HUES64 (cell line): Measurements from ENCODE around the gene PCBP3.

Source experiments
- H3K27ac ChIP-seq: 2 replicates; pipeline ENCODE4 v1.7.0; 2013; ENCODE audit warnings: low read depth, low read length, inconsistent platforms
- H3K27me3 ChIP-seq: 2 replicates; pipeline ENCODE4 v1.6.1; 2013; ENCODE audit warnings: mild to moderate bottlenecking, low read length; ENCODE audit not compliant: insufficient read depth
- H3K36me3 ChIP-seq: 2 replicates; pipeline ENCODE4 v1.6.1; 2013; ENCODE audit warnings: mild to moderate bottlenecking, low read length; ENCODE audit not compliant: insufficient read depth
- H3K4me1 ChIP-seq: 2 replicates; pipeline ENCODE4 v1.6.1; 2013; ENCODE audit warnings: mild to moderate bottlenecking, low read length, moderate library complexity; ENCODE audit not compliant: insufficient read depth
- H3K4me3 ChIP-seq: 2 replicates; pipeline ENCODE4 v1.5.1; 2013; ENCODE audit warnings: mild to moderate bottlenecking, low read length, moderate library complexity
- H3K9ac ChIP-seq: 2 replicates; pipeline ENCODE4 v1.6.1; 2013; ENCODE audit warnings: mild to moderate bottlenecking, low read depth, low read length
- H3K9me3 ChIP-seq: 2 replicates; pipeline ENCODE4 v1.6.1; 2013; ENCODE audit warnings: low read depth, low read length; ENCODE audit not compliant: insufficient read depth
- WGBS: fragments of 150-250, 120-280 bp; methylation state at CpG from one replicate; pipeline ENCODE4 v1.1.7; 2013; ENCODE audit warnings: missing lambda C conversion rate; 5-methylcytosine and 5-hydroxymethylcytosine counted together

PCBP3 gene

GRCh38 chr21:45819478-45820170, 176.1 kb downstream of the PCBP3 start:
- Histone ChIP-seq H3K4me3 (no peak overlapping the region), H3K4me1 (no peaks in the 10 kb centered on the region), H3K27ac (no peak overlapping the region), H3K9me3 (no peaks in the 10 kb centered on the region), H3K36me3 (no peaks in the 10 kb centered on the region), H3K9ac (no peak overlapping the region), H3K27me3 (no peaks in the 10 kb centered on the region)
- WGBS = 94% methylated on average over 18 of the region's 18 CpGs

- H3K27ac ChIP-seq = no peak overlapping the region
- 55% methylated on average over 31 of the region's 31 CpGs for WGBS
- H3K9ac ChIP-seq = no peak overlapping the region
Observed at GRCh38 chr21:45820171-45821091, 176.9 kb downstream of the PCBP3 start.

GRCh38 chr21:45821315-45821962, 177.9 kb downstream of the PCBP3 start:
- no peaks in the 10 kb centered on the region for H3K4me1 ChIP-seq
- H3K4me3 ChIP-seq = no peak overlapping the region
- no peaks in the 10 kb centered on the region for H3K36me3 ChIP-seq
- H3K9me3 ChIP-seq = no peaks in the 10 kb centered on the region
- no peak overlapping the region for H3K9ac ChIP-seq
- no peaks in the 10 kb centered on the region for H3K27me3 ChIP-seq
- H3K27ac ChIP-seq = no peak overlapping the region
- 89% methylated on average over 16 of the region's 16 CpGs for WGBS

More at GRCh38 chr21:45820171-45821091, 176.9 kb downstream of the PCBP3 start:
- Histone ChIP-seq H3K4me1 (no peaks in the 10 kb centered on the region), H3K9me3 (no peaks in the 10 kb centered on the region), H3K36me3 (no peaks in the 10 kb centered on the region), H3K27me3 (no peaks in the 10 kb centered on the region), H3K4me3 (no peak overlapping the region)

- no peaks in the 10 kb centered on the region for H3K36me3 ChIP-seq
- H3K27me3 ChIP-seq = no peaks in the 10 kb centered on the region
- H3K9me3 ChIP-seq = no peaks in the 10 kb centered on the region
- 93% methylated on average over 9 of the region's 9 CpGs for WGBS
- no peak overlapping the region for H3K27ac ChIP-seq
- H3K9ac ChIP-seq = no peak overlapping the region
- no peaks in the 10 kb centered on the region for H3K4me1 ChIP-seq
- no peak overlapping the region for H3K4me3 ChIP-seq
Observed at GRCh38 chr21:45821998-45822397, 178.5 kb downstream of the PCBP3 start.

GRCh38 chr21:45822429-45823099, 179.0 kb downstream of the PCBP3 start:
- H3K27ac ChIP-seq = no peak overlapping the region

GRCh38 chr21:45823100-45823681, 179.7 kb downstream of the PCBP3 start:
- Histone ChIP-seq H3K9me3 (no peaks in the 10 kb centered on the region), H3K27ac (no peak overlapping the region), H3K9ac (no peak overlapping the region), H3K4me1 (no peaks in the 10 kb centered on the region), H3K4me3 (no peak overlapping the region), H3K36me3 (no peaks in the 10 kb centered on the region), H3K27me3 (no peaks in the 10 kb centered on the region)
- 94% methylated on average over 16 of the region's 16 CpGs for WGBS

More at GRCh38 chr21:45822429-45823099, 179.0 kb downstream of the PCBP3 start:
- H3K4me3 ChIP-seq = no peak overlapping the region
- no peaks in the 10 kb centered on the region for H3K4me1 ChIP-seq
- no peaks in the 10 kb centered on the region for H3K9me3 ChIP-seq
- H3K9ac ChIP-seq = no peak overlapping the region
- H3K36me3 ChIP-seq = no peaks in the 10 kb centered on the region
- WGBS = 85% methylated on average over 8 of the region's 9 CpGs
- H3K27me3 ChIP-seq = no peaks in the 10 kb centered on the region

GRCh38 chr21:45824546-45825215, 181.2 kb downstream of the PCBP3 start:
- 92% methylated on average over 8 of the region's 8 CpGs for WGBS
- Histone ChIP-seq H3K36me3 (no peaks in the 10 kb centered on the region), H3K27ac (no peak overlapping the region), H3K9me3 (no peaks in the 10 kb centered on the region), H3K4me1 (no peaks in the 10 kb centered on the region), H3K27me3 (no peaks in the 10 kb centered on the region), H3K9ac (no peak overlapping the region), H3K4me3 (no peak overlapping the region)

GRCh38 chr21:45825219-45825618, 181.7 kb downstream of the PCBP3 start:
- Histone ChIP-seq H3K4me1 (no peaks in the 10 kb centered on the region), H3K9me3 (no peaks in the 10 kb centered on the region), H3K27ac (no peak overlapping the region), H3K4me3 (no peak overlapping the region), H3K27me3 (no peaks in the 10 kb centered on the region), H3K36me3 (no peaks in the 10 kb centered on the region), H3K9ac (no peak overlapping the region)
- 87% methylated on average over 12 of the region's 13 CpGs for WGBS

GRCh38 chr21:45826676-45827301, 183.3 kb downstream of the PCBP3 start:
- no peak overlapping the region for H3K9ac ChIP-seq
- no peaks in the 10 kb centered on the region for H3K36me3 ChIP-seq
- no peaks in the 10 kb centered on the region for H3K27me3 ChIP-seq
- H3K9me3 ChIP-seq = no peaks in the 10 kb centered on the region
- WGBS = 95% methylated on average over 16 of the region's 16 CpGs
- H3K4me3 ChIP-seq = no peak overlapping the region
- H3K4me1 ChIP-seq = no peaks in the 10 kb centered on the region
- H3K27ac ChIP-seq = no peak overlapping the region

- no peaks in the 10 kb centered on the region for H3K27me3 ChIP-seq
- H3K9me3 ChIP-seq = no peaks in the 10 kb centered on the region
- H3K9ac ChIP-seq = no peak overlapping the region
- WGBS = 91% methylated on average over 9 of the region's 9 CpGs
- no peak overlapping the region for H3K27ac ChIP-seq
- no peaks in the 10 kb centered on the region for H3K4me1 ChIP-seq
- no peak overlapping the region for H3K4me3 ChIP-seq
- H3K36me3 ChIP-seq = no peaks in the 10 kb centered on the region
Observed at GRCh38 chr21:45827302-45827692, 183.8 kb downstream of the PCBP3 start.
